GM18873 (cell line): ENCODE data around the gene CAPN7.

Source experiments
- ATAC-seq: cut with Tn5 transposase; IDR thresholded peaks from one replicate; pipeline ENCODE4 v1.9.1; 2021; ENCODE audit warnings: mild to moderate bottlenecking, moderate library complexity, moderate number of reproducible peaks; ENCODE audit not compliant: unreplicated experiment, low FRiP score

The CAPN7 gene

DNA sequence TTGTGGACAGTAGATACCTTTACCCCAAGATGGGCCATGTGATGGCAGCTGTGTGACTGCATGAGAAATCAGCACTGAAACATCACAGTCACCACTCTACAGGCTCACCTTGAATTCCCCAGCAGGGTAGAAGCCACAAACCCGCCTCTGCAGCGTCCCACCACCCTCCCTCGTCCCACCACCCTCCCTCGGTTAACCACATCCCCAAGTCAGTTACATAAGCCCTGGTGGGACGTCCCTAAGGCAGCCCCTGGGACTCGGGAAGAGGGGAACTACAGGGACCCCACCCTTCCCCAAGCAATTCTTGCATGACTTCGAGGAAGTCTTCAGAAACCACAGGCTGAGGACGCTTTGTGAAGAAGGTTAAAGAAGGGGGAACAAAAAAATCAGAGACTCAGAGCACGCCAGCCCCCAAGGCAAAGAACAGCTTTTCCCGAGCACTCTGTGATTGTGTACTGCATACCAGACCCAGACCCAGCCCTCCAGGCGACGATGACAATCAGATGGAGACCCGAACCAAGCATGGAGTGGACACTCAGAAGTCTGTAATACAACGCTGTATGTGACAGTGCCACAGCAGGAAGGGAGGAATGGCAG lies 65.8 kb downstream of the CAPN7 start:
- ATAC-seq: peak; percentile 48

DNA sequence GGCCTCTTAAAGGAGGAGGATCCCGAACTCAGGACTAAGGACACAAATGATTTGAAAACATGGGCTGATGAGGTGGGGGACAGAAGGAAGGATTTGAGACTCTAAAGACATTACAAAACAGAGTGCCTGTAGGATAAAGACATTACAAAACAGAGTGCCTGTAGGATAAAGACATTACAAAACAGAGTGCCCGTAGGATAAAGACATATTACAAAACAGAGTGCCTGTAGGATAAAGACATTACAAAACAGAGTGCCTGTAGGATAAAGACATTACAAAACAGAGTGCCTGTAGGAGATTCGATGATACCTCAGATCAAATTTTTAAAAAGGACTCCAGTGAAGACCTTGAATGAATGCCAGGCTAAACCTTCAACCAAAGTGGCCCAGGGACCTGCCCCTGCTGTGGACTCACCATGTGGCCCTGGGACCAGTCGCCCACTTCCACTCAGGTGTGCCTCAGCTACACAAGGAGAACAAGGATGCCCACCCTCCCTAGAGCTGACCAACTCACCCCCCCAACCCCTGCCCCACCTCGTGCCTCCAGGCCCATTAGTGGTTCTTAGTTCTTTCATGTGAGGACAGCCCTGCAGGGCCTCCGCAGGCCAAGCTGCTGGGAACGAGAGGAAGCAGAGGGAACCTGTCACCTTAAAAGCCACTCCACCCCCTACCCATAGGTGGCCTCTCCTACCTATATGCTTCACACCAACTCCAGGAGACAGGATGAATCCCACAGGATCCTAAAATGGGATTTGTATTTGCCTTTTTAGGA lies 66.6 kb downstream of the CAPN7 start:
- ATAC-seq: no peak

DNA sequence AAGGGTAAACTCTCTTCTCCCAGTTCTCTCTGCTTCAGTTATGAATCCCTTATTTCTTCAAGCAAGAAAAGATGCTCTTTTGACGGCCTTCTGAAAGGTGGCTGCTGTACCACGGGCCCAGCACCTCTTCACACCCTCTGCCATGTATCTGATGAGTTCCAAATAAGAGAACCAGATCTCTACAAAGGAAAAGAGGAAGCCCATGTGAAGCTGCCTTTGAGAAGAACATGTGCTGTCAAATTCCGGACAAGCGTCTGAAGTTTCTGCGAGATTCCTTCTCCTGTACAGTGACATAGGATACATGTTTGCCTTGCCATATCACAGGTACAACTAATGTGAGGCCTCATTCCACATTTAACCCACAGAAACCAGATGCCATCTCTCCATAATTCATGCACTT lies 67.2 kb downstream of the CAPN7 start:
- no peak for ATAC-seq

DNA sequence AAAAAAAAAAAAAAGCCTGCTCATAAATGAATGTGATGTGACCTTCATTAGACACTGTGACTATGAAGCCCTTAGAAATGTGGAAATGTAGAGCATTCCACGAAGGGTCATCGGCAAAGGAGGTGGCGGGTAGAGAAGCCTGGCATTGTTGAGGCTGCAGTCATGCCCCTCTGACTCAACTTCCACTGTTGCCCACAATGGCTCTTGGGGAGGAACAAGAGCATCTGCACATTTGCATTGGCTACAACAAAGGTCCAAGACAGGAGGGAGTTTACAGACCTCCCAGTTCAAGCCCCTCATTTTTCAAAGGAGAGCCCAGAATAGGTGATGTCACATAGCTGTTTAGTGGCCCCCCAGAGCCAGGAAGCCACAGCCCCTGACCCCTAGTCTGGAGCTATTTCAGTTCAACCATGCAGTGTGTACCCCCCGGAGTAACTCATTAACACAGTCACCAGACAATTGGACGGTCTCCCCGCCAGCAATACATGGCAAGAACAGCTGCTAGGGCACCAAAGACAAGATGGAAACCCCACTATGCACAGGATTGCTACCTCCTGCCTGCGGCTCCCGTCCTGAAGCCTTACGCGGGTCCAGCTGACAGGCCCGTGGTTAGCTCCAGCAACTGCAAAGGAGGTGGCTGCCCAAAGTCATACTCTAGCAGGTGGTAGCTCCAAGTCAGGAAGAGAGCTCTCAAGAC lies 70.1 kb downstream of the CAPN7 start:
- no peak for ATAC-seq

DNA sequence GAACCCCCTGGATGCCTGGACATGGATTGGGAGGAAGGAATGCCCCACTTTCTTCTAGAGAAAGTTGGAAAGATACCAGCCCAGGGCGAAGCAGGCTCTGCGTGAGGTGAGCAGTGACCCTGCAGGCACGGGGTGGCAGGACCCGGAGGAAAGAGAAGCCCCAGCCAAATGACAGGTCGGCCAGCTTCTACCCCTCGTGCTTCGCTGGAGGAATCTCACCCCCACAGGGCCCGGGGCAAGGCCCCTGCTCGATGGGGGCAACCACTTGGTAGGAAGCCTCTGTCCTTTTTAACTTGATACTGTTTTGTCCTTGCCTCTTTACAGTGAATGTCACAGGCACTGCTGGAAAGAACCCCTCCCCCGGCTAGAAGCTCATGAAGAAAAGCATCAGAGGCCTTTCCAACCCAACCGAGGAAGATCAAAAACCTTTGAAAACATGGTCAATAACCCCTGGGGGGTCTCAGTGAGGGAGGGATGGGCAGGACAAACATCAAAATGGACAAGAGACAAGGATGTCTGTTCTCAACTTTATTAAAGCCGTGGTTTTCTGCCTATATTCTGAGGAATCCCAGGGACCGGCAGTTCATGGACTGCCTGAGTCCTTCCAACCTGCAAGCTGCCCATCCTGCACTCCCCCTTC lies 71.9 kb downstream of the CAPN7 start:
- no peak for ATAC-seq

DNA sequence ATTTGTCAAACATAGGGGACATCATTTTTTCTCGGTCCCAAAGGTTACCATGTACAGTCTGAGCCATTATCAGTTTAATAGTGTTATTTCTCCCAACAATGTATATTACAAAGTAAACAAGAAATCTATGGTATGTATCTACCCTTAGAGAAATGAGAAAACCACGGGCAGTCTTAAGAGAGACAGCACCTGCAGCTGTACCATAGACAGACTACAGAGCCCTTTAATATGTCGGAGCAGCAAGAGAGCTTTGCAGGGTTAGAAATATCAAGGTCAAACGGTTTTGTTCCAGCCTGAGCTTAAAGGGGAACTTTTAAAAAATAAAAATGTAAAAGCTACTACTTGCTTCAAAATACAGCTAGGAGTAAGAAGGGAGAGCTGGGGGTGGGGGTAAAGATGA lies 73.2 kb downstream of the CAPN7 start:
- ATAC-seq: no peak

DNA sequence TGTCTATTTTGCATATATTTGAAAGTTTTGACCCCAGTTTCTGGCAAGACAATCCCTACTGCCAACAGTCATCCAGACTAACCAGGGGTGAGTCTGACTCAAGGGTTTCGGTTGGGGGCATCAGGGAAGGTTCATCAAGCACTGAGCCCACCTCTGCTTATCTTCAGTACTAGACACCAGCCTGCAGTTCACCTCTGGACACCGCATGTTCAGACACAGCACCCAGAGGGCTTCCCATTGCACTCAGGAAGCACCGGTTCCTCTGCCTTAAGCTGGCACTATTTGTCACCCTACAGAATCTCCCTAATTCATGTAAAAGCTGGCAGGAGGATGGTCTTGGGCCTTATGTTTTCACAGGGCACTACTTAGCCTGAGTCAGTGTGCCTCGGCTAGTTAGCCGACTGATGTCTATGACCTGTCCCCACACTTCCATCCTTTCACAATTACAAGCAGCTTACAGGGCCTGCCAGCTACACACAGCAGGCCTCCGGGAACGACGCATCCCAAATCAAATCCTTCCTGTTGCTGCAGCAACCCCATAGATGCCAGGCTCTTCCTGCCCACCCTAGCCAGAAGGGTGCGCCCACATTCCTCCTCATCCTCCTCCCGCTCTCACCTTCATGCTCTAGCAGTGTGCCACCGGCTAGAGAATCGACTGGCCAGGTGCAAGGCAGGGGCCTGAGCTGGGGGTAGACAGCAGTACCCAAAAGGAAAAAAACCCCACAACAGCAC lies 73.8 kb downstream of the CAPN7 start:
- ATAC-seq: no peak

DNA sequence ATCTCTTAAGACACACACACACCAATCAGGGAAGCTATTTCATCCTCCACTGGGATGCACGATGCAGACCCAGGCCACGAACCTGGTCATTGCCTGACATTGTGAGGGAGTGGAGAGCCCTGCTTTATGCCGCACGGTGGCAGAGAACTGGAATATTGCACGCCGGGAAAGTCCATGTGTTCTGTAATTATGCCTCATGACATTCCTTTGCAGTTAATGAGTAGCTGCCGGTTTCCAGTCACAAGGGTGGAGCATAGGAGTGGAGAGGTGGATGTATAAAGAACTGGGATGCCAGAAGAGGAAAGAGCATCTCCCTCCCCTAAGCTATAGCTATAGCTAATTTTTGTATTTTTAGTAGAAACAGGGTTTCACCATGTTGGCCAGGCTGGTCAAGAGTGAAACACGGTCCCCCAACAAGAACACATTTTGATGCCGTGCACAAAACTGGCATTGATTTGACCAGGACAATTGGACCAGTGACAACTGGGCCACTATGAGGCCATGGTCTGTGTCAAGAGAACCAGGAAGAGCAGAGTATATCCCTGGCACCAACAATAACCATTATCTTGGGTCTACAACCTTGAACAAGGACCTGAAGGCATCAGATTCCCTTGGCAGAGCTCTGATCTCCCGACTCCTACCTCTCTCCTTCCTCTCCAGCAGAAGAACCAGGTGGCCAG lies 74.9 kb downstream of the CAPN7 start:
- ATAC-seq: no peak

DNA sequence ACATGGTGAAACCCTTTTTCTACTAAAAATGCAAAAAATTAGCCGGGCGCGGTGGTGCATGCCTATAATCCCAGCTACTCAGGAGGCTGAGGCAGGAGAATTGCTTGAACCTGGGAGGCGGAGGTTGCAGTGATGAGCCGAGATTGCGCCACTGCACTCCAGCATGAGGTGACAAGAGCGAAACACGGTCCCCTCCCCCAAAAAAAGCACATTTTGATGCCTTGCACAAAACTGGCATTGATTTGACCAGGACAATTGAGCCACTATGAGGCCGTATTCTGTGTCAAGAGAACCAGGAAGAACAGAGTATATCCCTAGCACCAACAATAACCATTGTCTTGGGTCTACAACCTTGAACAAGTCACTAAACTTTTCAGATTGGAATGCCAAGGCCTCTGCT lies 75.8 kb downstream of the CAPN7 start:
- no peak for ATAC-seq

DNA sequence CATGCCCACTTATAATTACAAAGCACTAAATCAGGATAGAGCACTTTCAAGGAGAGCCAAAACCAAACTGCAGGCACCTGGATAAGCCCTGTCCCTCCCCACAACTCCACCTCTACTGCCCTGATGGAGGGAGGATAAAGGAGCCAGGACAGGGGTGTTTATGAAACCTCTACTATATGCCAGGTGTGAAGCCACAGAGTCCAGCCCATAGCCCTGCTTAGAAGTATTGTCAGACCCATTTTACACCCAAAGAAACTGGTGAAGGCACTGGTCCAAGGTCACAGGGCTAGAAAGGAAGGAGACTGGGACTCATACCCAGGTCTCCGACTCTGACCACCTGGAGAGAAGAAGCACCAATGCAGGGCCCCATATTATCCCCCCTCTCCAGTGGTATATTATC lies 77.7 kb downstream of the CAPN7 start:
- no peak for ATAC-seq

DNA sequence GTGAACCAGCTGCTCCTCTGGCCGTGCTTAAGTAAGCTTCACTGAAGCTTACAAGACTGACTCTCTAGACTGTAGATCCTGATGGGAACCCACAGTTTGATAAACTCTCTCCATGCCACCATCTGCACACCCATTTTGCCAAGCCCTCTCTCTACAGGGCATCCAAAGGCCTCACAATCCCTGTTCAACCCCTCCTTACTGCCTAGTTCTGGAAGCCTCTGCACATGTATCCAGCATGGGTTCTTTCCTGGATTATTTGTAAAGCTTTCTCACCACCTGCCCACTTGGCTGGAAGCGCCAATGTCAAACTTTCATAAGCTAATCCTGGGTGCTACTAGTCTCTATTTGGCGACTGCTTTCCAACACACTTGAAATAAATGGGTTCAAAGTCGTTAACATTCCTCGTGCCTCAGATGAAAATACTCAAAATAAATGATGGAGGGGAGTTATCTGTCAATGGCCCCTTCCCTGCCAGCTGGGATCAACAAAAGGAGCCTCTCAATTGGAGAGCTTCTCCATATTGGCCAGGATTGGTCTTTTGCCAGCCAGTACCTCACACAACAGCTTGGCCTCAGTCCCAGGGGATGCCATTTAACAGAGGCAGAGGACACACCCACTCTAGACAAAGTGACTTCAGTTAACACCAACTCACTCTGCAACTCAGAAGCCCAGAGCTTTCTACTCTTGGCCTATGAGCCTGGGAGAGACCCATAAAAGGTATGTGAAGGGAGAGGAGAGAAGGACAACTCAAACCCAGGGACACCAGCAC lies 78.3 kb downstream of the CAPN7 start:
- no peak for ATAC-seq

DNA sequence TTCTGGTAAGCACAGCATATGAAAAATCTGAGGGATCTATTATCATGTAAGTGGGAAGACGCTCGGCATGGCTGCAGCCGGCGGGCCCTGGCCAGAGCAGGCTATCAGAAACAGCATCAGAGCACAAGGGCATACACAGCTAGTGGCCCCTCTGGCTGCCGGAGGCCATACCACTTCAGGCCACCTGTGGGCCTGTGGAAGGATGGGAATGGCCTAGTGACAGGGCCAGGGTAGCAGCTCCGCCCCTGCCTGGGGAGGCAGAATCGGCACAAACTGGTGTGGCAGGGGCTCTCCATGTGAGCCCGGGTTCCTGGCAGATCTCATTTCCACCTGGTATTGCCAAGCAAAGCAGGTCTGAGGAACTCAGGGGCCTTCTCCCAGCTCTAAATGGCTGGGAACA lies 80.0 kb downstream of the CAPN7 start:
- ATAC-seq: no peak

DNA sequence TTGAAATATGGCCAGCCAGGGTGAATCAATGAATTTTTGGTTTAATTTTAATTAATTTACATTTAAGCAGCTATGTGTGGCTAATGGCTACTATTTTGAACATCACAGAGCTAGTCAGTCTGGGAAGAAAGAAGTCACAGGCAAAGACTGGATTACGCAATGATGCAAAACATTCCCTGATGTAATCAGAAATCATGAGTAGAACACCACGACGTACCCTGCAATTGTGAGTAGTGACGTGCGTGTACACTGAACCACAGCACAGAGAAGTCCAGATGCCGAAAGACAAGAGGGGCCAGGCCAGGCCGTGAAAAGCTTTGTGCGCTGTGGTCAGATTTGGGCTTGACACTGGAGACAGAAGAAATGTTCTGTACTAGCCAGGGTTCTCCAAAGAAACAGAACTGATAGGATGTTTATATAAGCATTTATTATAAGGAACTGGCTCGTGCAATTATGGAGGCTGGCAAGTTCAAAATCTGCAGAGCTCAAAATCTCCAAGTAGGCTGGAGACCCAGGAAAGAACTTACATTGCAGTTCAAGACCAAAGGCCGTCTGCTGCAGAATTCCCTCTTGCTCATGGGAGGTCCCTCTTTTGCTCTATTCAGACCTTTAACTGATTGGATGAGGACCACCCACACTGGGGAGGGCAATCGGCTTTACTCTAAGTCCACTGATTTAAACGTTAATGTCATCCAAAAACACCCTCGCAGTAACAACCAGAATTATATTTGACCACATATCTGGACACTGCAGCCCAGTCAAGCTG lies 81.7 kb downstream of the CAPN7 start:
- ATAC-seq: no peak

DNA sequence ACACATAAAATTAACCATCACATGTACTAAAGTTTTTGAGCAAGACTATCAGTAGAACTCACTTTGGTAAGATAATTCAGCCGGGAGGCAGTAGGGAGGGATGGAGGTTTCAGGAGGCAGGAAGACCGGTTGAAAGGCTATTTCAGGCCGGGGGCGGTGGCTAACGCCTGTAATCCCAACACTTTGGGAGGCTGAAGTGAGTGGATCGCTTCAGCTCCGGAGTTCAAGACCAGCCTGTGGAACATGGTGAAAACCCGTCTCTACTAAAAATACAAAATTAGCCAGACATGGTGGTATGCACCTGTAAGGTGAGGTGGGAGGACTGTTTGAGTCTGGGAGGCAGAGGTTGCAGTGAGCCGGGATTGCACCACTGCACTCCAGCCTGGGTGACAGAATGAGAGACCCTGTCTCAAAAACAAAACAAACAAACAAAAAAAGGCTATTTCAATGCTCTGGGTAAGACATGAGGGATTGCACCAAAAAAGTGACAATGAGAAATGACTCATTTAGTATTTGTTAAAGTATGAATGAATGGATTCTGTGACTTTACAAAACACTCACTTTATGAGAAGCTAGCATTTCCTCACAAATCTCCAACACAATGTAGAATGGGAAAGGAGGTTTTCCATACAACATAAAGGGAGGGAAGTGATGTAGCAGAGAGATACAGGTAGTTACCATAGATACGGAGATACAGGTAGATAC lies 82.4 kb downstream of the CAPN7 start:
- ATAC-seq: no peak

DNA sequence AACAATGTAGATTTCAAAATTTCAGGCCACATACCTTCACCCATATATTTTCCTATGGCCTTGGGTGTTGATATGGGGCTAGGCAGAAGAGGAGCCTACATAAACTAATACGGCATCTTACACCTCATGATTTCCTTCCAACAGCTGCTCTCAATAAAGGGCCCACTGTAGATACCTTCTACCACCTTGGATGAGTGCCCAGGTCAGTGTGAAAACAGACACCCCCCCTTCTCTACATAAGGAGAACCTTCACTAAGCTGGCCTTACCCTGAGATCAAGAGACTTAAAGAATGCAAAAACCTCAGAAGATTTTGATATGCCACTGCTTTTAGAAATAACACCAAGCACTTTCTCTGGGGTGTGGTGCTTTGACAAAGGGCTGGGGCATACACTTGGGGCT lies 83.6 kb downstream of the CAPN7 start:
- no peak for ATAC-seq

DNA sequence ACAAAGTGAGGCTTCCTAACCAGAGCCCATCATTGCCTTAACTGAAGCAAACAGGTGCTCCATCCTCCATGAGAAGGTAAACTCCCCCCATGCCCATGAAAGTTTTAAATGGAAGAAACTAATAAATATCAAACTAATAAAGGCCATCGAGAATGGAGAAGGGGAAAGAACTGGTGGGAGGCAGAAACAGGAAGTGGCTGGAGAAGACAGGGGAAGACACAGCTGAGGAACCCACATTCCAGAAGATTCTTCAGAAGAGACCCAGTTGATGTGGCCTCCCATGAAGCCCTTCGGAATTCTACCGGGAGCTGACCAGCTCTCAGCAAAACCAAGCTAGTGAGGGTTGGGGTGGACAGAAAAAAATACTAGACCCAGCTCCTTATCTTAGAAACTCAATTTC lies 84.7 kb downstream of the CAPN7 start:
- no peak for ATAC-seq

DNA sequence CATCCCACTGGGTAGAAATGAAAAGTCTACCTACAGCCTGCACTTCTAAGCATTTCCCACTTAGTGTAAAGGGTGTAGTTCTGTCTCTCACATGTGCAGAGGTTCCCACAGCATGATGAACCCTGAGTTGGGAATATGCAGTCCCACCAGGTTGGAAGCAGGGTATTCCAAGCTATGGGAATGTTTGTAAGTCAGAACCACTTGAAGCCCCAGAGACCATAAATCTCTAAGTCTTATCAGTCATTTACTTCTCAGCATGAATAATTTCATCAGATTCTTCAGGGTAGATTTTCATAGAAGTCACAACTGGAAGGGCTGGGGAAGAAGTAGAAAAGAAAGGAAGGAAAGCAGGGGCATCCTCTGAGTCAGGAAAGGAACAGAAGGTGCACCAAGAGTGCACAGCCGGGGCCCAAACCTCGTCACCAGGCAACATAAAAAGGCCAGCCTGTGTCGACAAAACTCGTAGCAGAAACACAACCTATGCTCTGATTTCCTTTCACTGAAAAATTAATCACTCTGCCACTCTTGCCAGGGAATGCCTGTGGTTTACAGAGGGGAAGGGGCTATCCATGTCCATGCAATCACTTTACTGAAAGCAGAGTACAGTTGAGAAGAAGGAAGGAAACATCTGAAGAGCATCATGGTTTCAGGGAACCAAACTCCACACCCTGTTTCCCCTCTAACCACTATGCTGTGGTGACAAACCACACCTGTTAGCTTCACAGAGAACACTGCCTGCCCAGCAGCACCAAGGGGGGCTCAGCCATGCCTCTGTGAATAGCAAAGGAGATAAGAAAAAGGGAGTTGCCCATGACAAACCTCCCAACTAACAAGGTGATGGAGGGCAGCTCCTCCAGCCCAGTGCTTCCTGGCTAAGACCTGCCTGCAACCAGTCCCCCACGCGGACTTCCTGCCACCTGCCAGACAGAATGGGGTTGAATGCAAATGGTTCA lies 85.8 kb downstream of the CAPN7 start:
- peak; percentile 90 for ATAC-seq
